ENCODE results near the gene TSHB.
"Not testable (repeated sequence)": the region's sequence is repeated elsewhere in the genome, so short reads cannot be mapped to it uniquely, and the experiment has no call there.

The TSHB gene

DNA sequence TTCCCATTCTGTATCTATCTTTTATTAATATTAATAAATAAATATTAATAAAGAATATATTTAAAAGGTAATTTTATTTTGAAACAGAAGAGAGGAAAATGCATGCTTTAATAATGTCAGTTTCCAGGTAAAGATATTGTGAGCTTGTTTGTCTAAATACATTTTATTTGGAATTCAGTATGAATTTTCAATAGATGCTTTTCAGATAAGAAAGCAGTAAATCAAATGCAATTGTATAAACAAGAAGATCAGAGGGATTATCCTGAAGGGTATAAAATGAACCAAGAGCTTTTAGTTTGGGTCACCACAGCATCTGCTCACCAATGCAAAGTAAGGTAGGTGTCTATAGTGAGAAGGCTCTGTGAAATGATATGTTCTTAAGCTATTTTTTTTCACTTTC lies at the start of gene TSHB:
TSHB (plus strand) TSS at position 301 of the 400 bp plus-strand sequence. CDS start 3,537 bp downstream, outside the sequence.
- no peak for DNase-seq

GRCh38 chr1:114982251-114982650 lies 47.4 kb upstream of the TSHB start:
- no peak for DNase-seq

- no peak for DNase-seq
Measured at GRCh38 chr1:114986286-114986685, 43.3 kb upstream of the TSHB start.

DNA sequence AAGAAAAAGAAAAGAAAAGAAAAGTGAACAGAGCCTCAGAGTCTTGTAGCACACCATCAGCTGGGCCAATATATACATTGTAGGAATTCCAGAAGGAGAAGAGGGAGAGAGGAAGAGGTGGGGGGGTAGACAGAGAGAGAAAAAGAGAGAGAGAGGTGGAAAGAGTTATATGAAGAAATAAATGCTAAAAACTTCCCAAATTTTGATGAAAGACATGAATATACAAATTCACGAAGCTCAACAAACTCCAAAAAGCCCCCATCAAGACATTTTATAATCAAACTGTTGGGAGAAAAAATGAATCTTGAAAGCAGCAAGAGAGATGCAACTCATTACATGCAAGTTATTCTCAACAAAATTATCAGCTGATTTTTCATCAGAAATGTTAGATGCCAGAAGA lies 41.5 kb upstream of the TSHB start:
- DNase-seq = no peak

- DNase-seq = no peak
Measured at GRCh38 chr1:114997510-114998289, 31.9 kb upstream of the TSHB start.

DNA sequence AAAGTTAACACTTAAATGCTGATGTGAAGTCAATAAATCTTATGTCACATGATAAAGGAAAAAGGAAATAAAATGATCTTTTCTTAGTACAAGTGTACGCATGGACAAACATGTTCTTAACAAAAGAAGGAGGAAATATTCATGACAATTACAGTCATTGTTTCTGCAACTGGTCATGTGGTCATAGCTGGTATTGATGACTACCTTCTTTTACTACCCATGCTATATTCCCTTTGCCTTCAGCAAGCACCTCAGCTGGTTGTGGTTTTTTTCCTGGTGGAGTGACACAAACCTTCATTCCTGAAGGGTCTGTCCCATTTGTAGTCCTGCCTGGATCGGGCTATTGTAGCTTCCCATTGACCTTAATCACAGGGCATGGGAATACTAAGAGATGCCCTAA lies 23.4 kb upstream of the TSHB start:
- no peak for DNase-seq

DNA sequence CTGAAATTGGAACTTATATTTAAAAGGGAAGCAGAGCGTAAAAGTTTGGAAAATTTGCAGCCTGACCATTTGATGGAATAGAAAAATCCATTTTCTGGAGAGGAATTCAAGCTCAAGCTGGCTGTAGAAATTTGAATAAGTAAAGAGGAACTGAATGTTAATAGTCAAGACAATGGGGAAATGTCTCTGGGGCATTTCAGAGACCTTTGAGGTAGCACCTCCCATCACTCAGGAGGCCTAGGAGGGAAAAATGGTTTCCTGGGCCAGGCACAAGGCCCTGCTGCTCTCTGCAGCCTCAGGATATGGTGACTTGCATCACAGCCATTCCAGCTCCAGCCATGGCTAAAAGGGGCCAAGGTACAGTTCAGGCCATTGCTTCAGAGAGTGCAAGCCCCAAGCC lies 17.6 kb upstream of the TSHB start:
- no peak for DNase-seq

DNA sequence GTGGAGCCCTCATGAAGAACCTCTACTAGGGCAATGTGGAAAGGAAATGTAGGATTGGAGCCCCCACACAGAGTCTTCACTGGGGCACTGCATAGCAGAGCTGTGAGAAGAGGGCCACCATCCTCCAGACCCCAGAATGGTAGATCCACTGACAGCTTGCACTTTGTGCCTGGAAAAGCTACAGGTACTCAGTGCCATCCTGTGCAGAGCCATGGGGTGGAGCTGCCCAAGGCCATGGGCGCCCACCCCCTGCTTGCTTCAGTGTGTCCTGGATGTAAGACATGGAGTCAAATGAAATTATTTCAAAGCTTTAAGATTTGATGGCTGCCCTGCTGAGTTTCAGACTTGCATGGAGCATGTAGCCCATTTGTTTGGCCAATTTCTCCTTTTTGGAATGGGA lies 17.2 kb upstream of the TSHB start:
- no peak for DNase-seq

DNA sequence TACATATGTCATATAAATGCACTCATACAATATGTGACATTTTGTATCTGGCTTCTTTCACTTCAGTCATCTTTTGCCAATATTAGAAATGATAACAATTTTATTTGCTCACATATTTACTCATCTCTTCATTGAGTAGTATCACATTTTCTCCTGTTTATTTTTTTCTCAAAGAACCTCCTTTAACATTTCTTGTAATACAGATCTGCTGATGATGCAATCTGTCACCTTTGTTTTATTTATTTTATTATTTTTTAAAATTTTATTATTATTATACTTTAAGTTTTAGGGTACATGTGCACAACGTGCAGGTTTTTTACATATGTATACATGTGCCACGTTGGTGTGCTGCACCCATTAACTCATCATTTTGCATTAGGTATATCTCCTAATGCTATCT lies 15.8 kb upstream of the TSHB start:
- DNase-seq = no peak

GRCh38 chr1:115019549-115019948 lies 10.1 kb upstream of the TSHB start:
- DNase-seq = not testable (repeated sequence)

DNA sequence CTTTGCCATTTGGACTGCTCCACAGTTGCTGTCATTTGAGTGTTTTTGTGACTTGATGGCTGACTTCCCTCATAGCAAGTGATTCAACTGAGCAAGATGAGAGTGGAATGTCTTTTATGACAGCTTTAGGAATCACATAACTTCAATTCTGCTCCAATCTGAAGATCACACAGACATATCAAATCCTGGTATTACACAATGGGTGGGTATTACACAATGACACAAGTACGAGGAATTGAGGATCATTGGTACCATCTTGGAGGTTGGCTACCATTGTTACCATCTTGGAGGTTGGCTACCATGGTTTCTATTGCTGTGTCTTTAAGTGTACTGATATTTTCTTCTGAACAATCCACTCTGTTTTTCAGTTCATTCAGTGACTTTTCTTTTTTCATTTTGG lies 8.5 kb upstream of the TSHB start:
- DNase-seq = no peak

DNA sequence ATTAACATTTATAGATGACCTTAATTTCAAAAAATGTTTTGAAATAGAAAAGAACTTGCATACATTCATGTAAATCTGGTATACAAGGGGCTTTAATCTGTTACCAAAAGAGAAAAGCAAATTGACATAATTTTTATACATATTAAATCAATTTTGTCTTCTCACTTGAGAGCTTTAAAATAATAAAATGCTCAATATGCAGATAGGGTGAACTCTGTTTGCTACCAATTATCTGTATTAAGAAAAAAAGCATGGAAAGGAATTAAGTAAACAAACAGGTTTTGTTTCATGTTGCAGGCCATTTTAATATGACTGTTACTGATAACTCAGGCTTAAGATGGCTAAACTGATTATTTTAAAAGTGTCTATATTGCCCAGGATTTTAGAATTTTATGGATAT lies 6.0 kb upstream of the TSHB start:
- DNase-seq = no peak

GRCh38 chr1:115031595-115031994 lies 2.0 kb downstream of the TSHB start:
- no peak for DNase-seq

DNA sequence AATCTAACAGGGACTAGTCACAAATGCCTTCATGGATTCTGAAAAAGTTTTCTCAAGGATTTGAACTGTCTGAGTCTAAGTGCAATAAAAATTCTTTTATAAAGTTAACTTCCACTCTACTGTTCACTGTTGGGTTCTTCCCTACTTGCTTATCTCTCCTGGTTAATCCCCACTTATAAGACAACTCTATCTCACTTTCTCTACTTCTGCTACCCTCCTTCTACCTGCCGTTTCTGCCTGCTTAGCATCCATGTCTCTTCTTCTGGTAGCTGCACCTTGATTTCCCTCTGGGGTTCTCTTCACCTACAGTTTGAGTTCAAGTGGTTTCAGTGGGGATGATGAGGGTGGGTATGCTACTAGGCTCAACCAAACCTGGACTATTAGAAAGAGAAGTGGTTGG lies 6.0 kb downstream of the TSHB start:
- no peak for DNase-seq

DNA sequence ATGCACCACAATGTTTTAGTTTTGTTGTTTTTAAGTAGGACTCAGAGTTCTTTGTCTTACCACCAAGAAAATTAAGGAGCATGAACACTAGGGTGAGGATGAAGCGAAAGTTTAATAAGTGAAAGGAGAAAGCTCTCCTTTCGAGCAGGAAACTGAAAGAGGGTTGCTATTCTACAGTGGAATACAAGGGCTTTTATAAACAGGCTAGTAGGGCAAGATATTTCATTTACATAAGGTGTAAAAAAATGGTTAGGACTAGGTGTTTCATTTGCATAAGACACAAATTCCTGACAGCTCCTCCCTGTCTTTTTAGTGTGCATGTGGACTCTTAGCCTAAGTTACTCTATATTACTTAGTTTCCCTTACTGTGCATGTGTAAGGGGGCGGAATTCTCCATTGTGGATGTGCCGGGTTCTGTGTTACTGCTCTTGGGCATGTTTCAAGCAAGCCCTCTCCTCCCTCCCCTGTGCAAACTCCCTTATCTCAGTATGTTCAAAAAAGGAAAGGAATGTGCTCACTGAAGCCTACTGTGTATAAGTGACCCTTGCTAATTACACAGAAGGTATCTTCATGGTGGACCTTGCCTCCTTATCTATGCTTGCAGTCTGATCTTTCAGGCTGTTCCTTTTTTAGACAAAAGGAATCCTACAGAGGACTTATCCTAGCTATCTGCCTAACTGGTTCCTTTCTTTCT lies 7.3 kb downstream of the TSHB start:
- no peak for DNase-seq

- no peak for DNase-seq
Measured at GRCh38 chr1:115040501-115040900, 10.9 kb downstream of the TSHB start.

GRCh38 chr1:115041654-115042053 lies 12.0 kb downstream of the TSHB start:
- peak in 1 of 2 experiments; percentile 7 for DNase-seq

DNA sequence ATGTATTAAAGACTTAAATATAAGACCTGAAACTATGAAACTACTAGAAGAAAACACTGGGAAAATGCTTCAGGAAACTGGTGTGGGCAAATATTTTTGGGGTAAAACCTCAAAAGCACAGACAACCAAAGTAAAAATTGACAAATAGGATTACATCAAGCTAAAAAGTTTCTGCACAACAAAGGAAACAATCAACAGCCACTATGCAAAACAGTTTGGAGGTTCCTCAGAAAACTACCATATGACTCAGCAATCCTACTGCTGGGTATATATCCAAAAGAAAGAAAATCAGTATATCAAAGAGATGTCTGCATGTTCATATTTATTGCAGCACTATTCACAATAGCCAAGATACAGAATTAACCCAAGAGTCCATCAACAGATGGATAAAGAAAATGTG lies 17.1 kb downstream of the TSHB start:
- no peak for DNase-seq

GRCh38 chr1:115051850-115052249 lies 22.2 kb downstream of the TSHB start:
- no peak for DNase-seq

GRCh38 chr1:115052454-115053083 lies 22.9 kb downstream of the TSHB start:
- peak in 1 of 2 experiments; percentile 68 for DNase-seq

GRCh38 chr1:115056395-115056798 lies 26.8 kb downstream of the TSHB start:
- DNase-seq = no peak

- no peak for DNase-seq
Measured at GRCh38 chr1:115057661-115058254, 28.1 kb downstream of the TSHB start.

GRCh38 chr1:115059316-115059715 lies 29.7 kb downstream of the TSHB start:
- no peak for DNase-seq

DNA sequence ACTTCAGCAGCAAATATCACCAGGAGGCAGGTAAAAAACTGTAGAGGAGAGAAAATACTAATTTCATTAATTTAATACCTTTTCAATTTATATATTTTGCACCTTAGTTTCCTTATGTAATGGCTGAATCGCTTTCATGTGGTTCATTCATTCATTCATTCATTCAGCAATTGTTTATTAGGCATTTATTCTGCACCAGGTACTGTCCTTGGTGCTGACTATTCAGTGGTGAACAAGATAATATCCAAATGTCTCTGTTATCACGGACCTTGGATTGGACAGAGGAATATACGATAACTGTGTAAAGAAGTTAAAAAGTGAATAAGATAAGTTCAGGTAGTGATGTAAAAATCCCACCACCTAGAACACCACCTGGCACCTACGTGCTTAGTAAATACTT lies 30.9 kb downstream of the TSHB start:
- DNase-seq = no peak

All from NCI-H446 (cell line).